ENCODE results near the gene PAQR7.

DNA sequence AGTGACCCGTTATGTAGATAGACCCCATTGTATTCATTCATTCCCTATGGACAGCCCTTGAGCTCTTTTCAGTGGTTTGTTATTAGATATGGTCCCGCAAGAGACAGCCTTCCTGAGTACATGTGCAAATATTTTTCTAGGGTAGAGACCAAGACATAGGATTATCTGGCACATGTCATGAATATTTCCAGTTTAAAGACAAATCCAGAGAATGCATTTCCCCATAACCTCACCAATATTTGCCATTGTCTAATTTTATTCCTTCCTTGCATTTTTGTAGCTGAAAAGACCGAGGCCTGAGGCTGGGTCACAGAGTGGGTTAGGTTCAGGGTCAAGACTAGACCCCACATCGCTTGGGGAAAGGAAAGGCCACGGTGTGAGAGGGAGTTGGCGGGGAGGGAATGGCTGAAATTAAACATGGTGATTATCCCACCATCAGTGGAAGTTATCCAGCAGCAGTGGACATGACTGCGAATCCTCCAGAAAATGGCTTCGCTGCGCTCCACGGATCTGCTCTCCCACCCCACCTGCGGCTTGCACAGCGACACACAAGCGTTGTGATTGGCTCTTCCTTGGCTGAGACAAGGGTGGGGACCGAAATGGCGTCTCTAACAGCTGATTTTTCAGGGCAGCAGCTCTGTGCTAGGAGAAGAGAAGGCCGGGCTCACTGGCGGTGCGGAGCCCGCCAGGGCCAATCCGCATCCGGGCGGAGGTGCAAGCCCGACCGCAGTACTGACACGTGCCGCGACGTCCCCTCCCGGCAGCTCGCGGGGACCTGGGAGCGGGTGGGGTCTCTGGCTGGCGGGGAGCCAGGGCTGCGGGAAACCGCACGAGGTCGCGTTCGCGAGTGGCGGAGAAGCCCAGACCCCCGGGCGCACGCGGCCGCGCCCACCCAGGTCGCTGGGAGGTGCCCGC, 46.8 kb upstream of the PAQR7 start:
- TF ChIP-seq OSR1 (CRISPR knock-in tag; IDR thresholded peaks at IDR 0.05), result no peak
- TF ChIP-seq, protein P1, sequence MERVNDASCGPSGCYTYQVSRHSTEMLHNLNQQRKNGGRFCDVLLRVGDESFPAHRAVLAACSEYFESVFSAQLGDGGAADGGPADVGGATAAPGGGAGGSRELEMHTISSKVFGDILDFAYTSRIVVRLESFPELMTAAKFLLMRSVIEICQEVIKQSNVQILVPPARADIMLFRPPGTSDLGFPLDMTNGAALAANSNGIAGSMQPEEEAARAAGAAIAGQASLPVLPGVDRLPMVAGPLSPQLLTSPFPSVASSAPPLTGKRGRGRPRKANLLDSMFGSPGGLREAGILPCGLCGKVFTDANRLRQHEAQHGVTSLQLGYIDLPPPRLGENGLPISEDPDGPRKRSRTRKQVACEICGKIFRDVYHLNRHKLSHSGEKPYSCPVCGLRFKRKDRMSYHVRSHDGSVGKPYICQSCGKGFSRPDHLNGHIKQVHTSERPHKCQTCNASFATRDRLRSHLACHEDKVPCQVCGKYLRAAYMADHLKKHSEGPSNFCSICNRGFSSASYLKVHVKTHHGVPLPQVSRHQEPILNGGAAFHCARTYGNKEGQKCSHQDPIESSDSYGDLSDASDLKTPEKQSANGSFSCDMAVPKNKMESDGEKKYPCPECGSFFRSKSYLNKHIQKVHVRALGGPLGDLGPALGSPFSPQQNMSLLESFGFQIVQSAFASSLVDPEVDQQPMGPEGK (CRISPR knock-in tag; IDR thresholded peaks at IDR 0.05; ENCODE audit: borderline replicate concordance), result no peak
- TF ChIP-seq, protein P2, sequence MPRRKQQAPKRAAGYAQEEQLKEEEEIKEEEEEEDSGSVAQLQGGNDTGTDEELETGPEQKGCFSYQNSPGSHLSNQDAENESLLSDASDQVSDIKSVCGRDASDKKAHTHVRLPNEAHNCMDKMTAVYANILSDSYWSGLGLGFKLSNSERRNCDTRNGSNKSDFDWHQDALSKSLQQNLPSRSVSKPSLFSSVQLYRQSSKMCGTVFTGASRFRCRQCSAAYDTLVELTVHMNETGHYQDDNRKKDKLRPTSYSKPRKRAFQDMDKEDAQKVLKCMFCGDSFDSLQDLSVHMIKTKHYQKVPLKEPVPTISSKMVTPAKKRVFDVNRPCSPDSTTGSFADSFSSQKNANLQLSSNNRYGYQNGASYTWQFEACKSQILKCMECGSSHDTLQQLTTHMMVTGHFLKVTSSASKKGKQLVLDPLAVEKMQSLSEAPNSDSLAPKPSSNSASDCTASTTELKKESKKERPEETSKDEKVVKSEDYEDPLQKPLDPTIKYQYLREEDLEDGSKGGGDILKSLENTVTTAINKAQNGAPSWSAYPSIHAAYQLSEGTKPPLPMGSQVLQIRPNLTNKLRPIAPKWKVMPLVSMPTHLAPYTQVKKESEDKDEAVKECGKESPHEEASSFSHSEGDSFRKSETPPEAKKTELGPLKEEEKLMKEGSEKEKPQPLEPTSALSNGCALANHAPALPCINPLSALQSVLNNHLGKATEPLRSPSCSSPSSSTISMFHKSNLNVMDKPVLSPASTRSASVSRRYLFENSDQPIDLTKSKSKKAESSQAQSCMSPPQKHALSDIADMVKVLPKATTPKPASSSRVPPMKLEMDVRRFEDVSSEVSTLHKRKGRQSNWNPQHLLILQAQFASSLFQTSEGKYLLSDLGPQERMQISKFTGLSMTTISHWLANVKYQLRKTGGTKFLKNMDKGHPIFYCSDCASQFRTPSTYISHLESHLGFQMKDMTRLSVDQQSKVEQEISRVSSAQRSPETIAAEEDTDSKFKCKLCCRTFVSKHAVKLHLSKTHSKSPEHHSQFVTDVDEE (CRISPR knock-in tag; IDR thresholded peaks at IDR 0.05), result no peak
- no peak for TF ChIP-seq RARB (CRISPR knock-in tag; IDR thresholded peaks at IDR 0.05)
- TF ChIP-seq, protein P3, sequence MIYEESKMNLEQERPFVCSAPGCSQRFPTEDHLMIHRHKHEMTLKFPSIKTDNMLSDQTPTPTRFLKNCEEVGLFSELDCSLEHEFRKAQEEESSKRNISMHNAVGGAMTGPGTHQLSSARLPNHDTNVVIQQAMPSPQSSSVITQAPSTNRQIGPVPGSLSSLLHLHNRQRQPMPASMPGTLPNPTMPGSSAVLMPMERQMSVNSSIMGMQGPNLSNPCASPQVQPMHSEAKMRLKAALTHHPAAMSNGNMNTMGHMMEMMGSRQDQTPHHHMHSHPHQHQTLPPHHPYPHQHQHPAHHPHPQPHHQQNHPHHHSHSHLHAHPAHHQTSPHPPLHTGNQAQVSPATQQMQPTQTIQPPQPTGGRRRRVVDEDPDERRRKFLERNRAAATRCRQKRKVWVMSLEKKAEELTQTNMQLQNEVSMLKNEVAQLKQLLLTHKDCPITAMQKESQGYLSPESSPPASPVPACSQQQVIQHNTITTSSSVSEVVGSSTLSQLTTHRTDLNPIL (CRISPR knock-in tag; IDR thresholded peaks at IDR 0.05; ENCODE audit: low read depth), result no peak
- TF ChIP-seq, protein P4, sequence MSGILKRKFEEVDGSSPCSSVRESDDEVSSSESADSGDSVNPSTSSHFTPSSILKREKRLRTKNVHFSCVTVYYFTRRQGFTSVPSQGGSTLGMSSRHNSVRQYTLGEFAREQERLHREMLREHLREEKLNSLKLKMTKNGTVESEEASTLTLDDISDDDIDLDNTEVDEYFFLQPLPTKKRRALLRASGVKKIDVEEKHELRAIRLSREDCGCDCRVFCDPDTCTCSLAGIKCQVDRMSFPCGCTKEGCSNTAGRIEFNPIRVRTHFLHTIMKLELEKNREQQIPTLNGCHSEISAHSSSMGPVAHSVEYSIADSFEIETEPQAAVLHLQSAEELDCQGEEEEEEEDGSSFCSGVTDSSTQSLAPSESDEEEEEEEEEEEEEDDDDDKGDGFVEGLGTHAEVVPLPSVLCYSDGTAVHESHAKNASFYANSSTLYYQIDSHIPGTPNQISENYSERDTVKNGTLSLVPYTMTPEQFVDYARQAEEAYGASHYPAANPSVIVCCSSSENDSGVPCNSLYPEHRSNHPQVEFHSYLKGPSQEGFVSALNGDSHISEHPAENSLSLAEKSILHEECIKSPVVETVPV (CRISPR knock-in tag; IDR thresholded peaks at IDR 0.05), result no peak
- no peak for TF ChIP-seq TCF4 (CRISPR knock-in tag; IDR thresholded peaks at IDR 0.05; ENCODE audit: borderline replicate concordance)
- no peak for TF ChIP-seq ESRRG (CRISPR knock-in tag; IDR thresholded peaks at IDR 0.05)
- no peak for TF ChIP-seq ARNTL (CRISPR knock-in tag; IDR thresholded peaks at IDR 0.05; ENCODE audit: borderline replicate concordance, low read depth)
- TF ChIP-seq ZFP30 (CRISPR knock-in tag; IDR thresholded peaks at IDR 0.05), result no peak

All from SK-N-SH treated with all-trans-retinoic acid at 6 μM for 48 hours (cell line).